HCEC 1CT (cell line): ENCODE data around the gene NUMA1.

Experiments used
- DNase-seq: peaks from one replicate; pipeline ENCODE4 v3.0.0-alpha.2; 2017

The NUMA1 gene

GRCh38 chr11:72102631-72102945, 22.2 kb upstream of the NUMA1 start:
- no peak for DNase-seq

DNA sequence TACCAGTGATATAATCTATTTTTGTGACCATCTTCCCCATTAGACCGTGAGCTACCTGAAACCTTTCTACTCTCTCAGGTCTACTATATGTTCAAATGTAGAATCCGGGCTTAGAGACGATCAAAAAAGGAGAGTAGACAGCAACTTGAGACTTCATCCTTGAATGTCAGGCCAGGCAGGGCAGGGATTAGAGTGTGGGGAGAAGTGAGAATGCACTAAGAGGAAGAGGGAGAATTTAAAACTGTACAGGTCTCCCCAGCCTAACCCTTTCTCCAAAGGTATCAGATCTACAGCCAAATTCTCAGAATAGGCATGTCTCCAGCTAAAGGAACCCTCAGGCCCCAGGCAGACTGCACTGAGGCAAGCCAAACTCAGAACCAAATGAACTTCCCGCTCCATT, 21.8 kb upstream of the NUMA1 start:
- no peak for DNase-seq

- no peak for DNase-seq
Observed at GRCh38 chr11:72100462-72100861, 20.1 kb upstream of the NUMA1 start.

DNA sequence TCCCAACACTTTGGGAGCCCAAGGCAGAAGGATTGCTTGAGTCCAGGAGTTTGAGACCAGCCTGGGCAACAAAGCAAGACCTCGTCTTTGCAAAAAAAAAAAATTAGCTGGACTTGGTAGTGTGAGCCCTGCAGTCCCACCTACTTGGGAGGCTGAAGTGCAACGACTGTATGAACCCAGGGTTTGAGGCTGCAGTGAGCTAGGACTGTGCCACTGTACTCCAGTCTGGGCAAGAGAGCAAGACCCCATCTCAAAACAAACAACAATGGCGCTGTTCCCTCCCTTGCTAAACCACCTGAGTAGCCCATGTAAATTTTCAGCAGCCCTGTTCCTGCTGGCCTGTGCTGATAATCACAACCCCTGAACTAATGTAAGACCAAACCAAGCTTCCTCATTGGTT, 19.7 kb upstream of the NUMA1 start:
- no peak for DNase-seq

- no peak for DNase-seq
Observed at GRCh38 chr11:72098741-72099140, 18.4 kb upstream of the NUMA1 start.

DNA sequence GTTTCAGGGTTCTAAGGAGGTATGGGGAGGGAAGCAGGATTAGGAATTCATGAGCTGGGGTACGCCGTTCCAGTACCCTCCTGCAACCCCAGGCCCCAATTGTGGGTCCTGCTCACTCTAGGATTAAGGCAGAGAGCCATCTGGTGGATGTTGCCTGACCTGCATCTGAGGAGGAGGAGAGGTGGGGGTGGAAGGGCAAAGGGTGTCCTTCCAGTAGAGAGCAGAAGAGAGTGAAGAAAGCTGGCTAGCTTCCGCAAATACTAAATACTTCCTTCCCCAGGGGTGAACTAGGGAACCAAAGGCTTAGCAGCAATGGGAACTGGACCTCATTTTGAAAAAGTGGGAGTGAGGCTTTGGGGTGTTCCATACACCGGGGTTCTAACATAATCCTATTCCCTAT, 10.9 kb upstream of the NUMA1 start:
- DNase-seq = peak; percentile 51

GRCh38 chr11:72088076-72088808, 7.9 kb upstream of the NUMA1 start:
- DNase-seq = no peak

DNA sequence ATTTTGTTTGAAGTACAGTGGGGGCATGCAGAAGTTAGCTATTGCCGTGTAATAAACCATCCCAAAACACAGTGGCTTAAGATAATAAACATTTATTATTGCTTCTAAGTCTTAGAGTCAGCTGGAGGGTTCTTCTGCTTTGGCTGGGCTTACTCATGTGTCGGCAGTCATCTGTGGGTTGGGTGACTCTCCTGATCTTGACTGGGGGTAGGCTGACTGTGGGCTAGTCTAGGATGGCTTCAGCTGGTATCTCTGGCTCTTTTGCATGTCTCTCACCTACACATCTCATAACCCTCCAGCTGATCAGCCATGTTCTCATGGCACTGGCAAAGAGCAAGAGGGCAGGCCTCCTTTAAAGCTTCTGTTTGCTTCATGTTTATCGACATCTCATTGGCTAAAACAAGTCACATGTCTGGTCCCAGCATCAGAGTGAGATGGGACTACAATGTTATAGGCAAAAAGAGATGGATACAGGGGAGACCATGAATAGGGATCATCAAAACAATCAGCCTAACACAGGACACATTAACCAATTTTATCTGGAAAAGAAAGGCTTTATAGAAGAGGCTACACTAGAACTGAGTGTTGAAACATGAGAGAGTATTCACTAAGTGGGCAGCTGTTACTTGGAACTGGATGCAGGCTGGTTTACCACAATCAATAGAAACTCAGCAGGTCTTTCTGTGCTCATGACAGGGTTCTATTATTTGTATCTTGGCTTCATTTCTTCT, 5.4 kb upstream of the NUMA1 start:
- DNase-seq = no peak

GRCh38 chr11:72084965-72085364, 4.6 kb upstream of the NUMA1 start:
- DNase-seq = no peak

DNA sequence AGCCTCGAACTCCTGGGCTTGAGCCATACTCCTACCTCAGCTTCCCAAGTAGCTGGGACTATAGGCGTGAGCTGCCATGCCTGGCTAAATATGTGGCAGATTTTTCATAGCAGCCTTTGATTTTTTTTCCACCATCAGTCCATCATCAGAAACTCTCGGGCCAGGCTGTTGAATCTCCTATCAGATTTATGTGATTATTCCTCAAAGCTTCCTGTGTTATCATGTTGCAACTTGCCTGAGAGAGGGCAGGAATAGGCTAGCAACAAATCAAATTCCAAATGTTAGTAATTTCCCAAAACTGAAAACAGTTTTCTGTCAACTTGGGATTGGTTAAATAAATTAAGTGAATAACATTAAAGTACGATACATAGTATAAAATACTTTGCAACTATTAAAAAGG, 3.7 kb upstream of the NUMA1 start:
- DNase-seq = no peak

- DNase-seq = no peak
Observed at GRCh38 chr11:72083414-72083813, 3.1 kb upstream of the NUMA1 start.

DNA sequence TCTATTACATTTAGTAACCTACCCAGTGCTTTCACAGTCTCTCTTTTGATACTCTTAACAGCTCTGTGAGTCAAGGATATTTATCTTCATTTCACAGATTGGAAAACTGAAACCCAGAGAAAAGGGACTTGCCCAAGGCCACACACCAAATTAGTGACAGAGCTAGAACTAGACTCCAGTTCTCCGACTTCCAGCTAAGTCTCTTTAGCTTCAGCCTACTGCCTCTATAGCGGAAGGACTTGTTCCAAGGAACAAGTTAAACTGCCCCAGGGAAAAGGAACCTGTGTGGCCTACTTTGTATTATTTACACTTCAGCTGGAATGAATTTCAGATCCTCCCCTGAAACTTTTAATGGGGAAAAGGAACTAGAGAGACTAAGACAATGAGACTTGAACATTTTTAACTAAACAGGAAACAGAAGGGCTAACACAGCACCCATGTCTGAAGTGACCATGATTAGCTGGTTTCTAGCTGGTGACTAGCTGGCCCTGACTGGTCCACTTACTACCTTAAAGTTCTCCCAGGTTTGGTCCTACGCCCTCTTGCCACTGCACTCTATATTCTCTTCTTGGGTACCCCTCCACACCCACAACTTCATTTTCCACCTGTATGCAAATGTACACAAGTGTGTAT, 1.6 kb upstream of the NUMA1 start:
- DNase-seq = no peak

GRCh38 chr11:72081184-72081644, 872 bp upstream of the NUMA1 start:
- DNase-seq = no peak

DNA sequence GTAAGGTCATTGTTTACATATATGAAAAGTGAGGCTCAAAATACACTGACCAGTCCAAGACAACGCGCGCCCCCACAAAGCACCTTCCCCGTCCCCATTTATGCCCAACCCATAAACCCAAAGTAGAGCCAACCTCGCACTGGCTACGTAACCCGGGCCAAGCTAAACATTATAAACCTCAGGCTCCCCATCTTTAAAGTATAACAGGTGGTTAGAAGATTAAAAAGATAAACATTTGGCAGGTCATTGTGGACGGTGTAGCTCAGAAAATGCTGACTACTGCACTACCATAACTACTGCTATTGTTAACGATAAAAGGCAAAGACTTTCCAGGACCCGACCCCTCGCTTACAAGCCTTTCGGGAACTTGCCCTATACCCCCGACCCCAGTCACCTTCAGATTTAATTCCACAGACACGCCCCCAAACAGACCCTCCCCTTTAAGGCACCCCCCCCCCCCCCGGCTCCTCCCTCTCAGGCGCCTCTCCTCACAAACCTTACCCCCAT, 470 bp downstream of the NUMA1 start:
- DNase-seq = no peak

DNA sequence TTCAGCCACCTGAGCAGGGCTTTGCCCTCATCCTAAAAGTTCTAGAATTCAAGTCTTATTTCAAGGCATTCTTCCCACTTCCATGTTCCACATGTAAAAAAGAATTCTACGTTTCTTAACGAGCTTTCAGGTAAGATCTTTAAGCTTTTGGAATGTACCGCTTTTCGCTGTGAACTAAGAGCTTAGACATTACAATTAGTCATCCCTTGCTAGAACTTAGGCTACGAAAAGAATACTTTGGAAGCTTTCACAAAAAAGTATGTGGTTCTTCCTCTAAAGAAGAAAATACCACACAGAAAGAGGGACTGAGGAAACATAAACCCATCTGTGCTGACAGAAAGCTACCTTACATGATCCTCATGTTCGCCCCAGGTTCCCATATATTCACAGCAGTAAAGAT, 1.9 kb downstream of the NUMA1 start:
- peak; percentile 27 for DNase-seq

DNA sequence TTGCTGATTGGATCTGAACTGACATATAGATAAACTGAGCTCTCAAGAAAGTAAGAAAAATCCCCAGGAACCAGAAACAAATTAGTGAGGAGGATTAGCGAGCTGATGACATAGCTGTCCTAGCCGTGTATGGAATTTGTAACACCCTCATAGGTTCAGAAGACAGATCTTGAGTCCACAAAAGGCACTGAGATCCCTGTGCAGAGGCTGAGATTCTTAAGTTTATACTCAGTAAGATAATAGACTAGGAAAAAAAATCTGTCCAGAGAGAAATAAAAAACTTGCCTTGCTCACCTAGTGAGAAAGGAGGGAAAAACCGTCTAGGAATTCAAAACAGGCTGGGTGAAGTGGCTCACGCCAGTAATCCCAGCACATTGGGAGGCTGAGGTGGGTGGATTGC, 4.6 kb downstream of the NUMA1 start:
- DNase-seq = no peak

- DNase-seq = no peak
Observed at GRCh38 chr11:72075109-72075508, 5.2 kb downstream of the NUMA1 start.

DNA sequence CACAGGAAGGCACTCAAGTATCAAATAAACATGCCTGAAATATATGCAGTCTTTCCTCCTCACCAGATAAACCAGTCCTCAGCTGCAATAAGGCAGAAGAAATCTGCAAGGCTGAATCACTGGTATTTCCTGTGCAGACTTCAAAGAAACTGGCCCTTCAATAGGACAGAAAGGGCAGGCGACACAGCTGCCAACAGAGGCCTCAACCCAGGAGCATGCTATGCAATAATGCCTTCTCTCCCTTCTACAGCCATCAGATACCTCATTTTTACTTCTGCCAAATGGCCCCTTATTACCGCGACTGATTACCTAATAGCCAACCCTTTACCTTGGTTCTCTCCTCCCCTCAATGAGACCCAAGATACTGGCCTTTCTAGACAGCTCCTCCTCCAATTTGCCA, 8.0 kb downstream of the NUMA1 start:
- DNase-seq = peak; percentile 81

DNA sequence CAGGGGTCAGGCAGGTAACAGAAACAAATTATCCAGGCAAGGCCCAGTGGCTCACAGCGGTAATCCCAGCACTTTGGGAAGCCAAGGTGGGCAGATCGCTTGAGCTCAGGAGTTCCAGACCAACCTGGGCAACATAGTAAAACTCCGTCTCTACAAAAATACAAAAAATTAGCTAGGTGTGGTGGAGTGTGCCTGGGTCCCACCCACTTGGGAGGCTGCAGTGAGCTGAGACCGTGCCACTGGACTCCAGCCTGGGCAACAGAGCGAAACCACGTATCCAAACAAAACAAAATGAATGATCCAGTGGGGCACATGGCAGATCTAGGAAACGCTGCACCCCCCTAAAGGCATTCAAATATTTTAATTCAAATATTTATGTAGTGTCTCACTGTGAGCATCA, 9.9 kb downstream of the NUMA1 start:
- no peak for DNase-seq

DNA sequence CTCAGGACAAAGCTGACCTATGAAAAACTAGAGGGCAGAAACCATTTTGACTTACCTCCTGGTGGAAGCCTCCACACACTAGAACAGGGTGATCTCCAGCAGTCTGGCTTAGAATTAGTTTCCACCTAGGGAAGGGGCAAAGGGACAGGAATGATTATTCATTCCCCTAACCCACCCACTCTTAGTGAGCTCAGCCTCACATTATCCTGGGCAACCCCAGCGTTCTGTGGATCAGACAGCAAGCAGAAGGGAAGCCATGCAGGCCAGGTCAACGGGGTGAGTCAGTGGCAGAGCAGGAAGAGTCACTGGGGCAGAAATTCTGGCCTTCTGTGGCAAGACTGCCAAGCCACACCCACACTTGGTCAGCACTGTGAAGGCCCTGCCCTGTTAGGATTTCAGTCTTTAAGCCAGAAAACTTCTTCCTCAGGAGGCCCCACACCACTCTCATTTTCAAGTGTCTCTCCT, 10.5 kb downstream of the NUMA1 start:
- peak; percentile 89 for DNase-seq

GRCh38 chr11:72069200-72069599, 11.1 kb downstream of the NUMA1 start:
- peak; percentile 29 for DNase-seq

DNA sequence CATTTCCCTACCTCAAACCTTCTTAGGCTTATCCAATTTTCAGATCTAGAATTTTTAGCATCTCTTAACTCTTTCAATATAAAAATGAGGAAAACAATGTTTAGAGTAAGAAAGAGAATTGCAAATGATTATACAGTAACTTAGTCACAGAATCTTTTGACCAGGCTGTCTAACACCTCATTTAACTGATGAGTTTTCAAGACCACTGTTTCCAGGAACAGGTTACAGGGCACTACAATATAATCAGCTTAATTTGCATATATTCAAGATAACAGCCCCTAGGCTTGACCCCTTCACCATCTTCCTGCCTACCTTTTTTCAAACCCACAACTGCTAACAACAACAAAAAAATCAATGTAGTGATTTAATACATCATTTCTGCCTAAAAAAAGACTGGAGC, 12.7 kb downstream of the NUMA1 start:
- DNase-seq = no peak

GRCh38 chr11:72067266-72067665, 13.1 kb downstream of the NUMA1 start:
- no peak for DNase-seq

- no peak for DNase-seq
Observed at GRCh38 chr11:72066855-72067254, 13.5 kb downstream of the NUMA1 start.
